NCI-H460 (cell line): ENCODE measurements around the gene DLG1. TPM values are rescaled to one million over a fixed set of nuclear protein-coding genes. Genes with fewer than 3 reads are reported as not detected.

Experiments used
- DNase-seq: peaks from one replicate; pipeline ENCODE4 v3.0.0-alpha.2; 2016; ENCODE audit warnings: low read depth; ENCODE audit errors: extremely low read depth
- total RNA-seq: library from RNA; depleted of rRNA; stranded (reverse); fragments of >200 nt; shearing (Covaris generic); gene quantifications from 2 replicates; pipeline ENCODE4 v1.2.3, GENCODE V29; 2014

The DLG1 gene
- total RNA-seq, 1 experiment from 2014 or later, result 45.1 TPM

- DNase-seq, result no peak
Observed at GRCh38 chr3:197320582-197320981, 22.2 kb upstream of the DLG1 start.

- peak; percentile 39 for DNase-seq
Observed at GRCh38 chr3:197317250-197317963, 19.0 kb upstream of the DLG1 start.

- DNase-seq, result no peak
Observed at GRCh38 chr3:197312431-197312830, 14.0 kb upstream of the DLG1 start.

- DNase-seq, result no peak
Observed at GRCh38 chr3:197311591-197311990, 13.2 kb upstream of the DLG1 start.

- peak; percentile 52 for DNase-seq
Observed at GRCh38 chr3:197309528-197310361, 11.3 kb upstream of the DLG1 start.

- DNase-seq, result no peak
Observed at GRCh38 chr3:197308591-197308990, 10.2 kb upstream of the DLG1 start.

- no peak for DNase-seq
Observed at GRCh38 chr3:197306374-197307086, 8.1 kb upstream of the DLG1 start.

GRCh38 chr3:197305854-197306253, 7.4 kb upstream of the DLG1 start:
- no peak for DNase-seq

- no peak for DNase-seq
Observed at GRCh38 chr3:197303452-197303851, 5.0 kb upstream of the DLG1 start.

- DNase-seq, result no peak
Observed at GRCh38 chr3:197302696-197303341, 4.4 kb upstream of the DLG1 start.

GRCh38 chr3:197302033-197302432, 3.6 kb upstream of the DLG1 start:
- no peak for DNase-seq

- DNase-seq, result no peak
Observed at GRCh38 chr3:197300361-197300760, 1.9 kb upstream of the DLG1 start.

- no peak for DNase-seq
Observed at GRCh38 chr3:197298945-197299854, 788 bp upstream of the DLG1 start.

GRCh38 chr3:197297476-197298340, 704 bp downstream of the DLG1 start:
- peak; percentile 78 for DNase-seq

GRCh38 chr3:197297002-197297401, 1.4 kb downstream of the DLG1 start:
- DNase-seq, result no peak

GRCh38 chr3:197296545-197296944, 1.9 kb downstream of the DLG1 start:
- DNase-seq, result no peak

- DNase-seq, result no peak
Observed at GRCh38 chr3:197295871-197296270, 2.5 kb downstream of the DLG1 start.

- DNase-seq, result no peak
Observed at GRCh38 chr3:197293605-197294237, 4.7 kb downstream of the DLG1 start.
